Esophagus muscularis mucosa (tissue), 4 donors: ENCODE results near the gene AKAP17A. TPM values are rescaled to one million over a fixed set of nuclear protein-coding genes. Genes with fewer than 3 reads are reported as not detected.

Source experiments
- DNase-seq: peaks from one replicate; pipeline ENCODE4 v3.0.0-alpha.2; 2017; ENCODE audit errors: extremely low spot score
- H3K27ac ChIP-seq, 4 donors: fragments of 200-600 bp; sonication (generic); replicated peaks in 1 of 4; 1 replicate in 3 of 4; 2 replicates in 1 of 4; pipeline ENCODE4 v1.5.1; 2016 to 2019; ENCODE audit warnings: mild to moderate bottlenecking in 1 of 4
- H3K27me3 ChIP-seq, 4 donors: fragments of 200-600 bp; sonication (generic); one replicate each; pipeline versions ENCODE4 v1.5.1 to v1.6.0; 2016 to 2019
- H3K36me3 ChIP-seq, 4 donors: fragments of 200-600 bp; sonication (generic); one replicate each; pipeline ENCODE4 v1.5.1; 2016 to 2019
- H3K4me1 ChIP-seq, 4 donors: fragments of 200-600 bp; sonication (generic); one replicate each; pipeline ENCODE4 v1.5.1; 2016 to 2019
- H3K4me3 ChIP-seq, 4 donors: fragments of 200-600 bp; sonication (generic); 1 replicate in 2 of 4; 2 replicates in 2 of 4; pipeline ENCODE4 v1.5.1; 2016 to 2019; ENCODE audit warnings: mild to moderate bottlenecking in 4 of 4, moderate library complexity in 1 of 4
- H3K9me3 ChIP-seq, 4 donors: fragments of 200-600 bp; sonication (generic); 1 replicate in 3 of 4; 2 replicates in 1 of 4; pipeline ENCODE4 v1.5.1; 2016 to 2019
- CTCF ChIP-seq, 3 experiments: fragments of 200-600 bp in 2 of 3; fragments of 450-650 bp in 1 of 3; sonication (generic) in 2 of 3; IDR thresholded peaks; one replicate each; pipeline ENCODE4 v1.5.1; 2017 to 2019; ENCODE audit warnings: antibody characterized with exemption in 3 of 3, mild to moderate bottlenecking in 2 of 3, moderate library complexity in 1 of 3
- EP300 ChIP-seq: sonication (generic); formaldehyde crosslinking; IDR thresholded peaks from one replicate; pipeline ENCODE4 v1.6.1; 2017; ENCODE audit warnings: antibody characterized with exemption
- POLR2A ChIP-seq: fragments of 450-650 bp; IDR thresholded peaks from one replicate; pipeline ENCODE4 v1.6.1; 2017; ENCODE audit warnings: antibody characterized with exemption, moderate library complexity, mild to moderate bottlenecking, low read depth
- POLR2AphosphoS5 ChIP-seq, 2 donors: sonication (generic); formaldehyde crosslinking; IDR thresholded peaks; one replicate each; pipeline ENCODE4 v1.6.1; 2017; ENCODE audit warnings: antibody characterized with exemption in 2 of 2
- WGBS: methylation state at CpG from one replicate; pipeline ENCODE4 v1.1.5; 2018; 5-methylcytosine and 5-hydroxymethylcytosine counted together
- intact Hi-C: fragments of 100-400 bp; cut with DNase I; formaldehyde crosslinking; loops from one replicate; pipeline ENCODE4 v1.15.1; 2023
- total RNA-seq, 4 donors: library from RNA; depleted of rRNA; stranded (reverse); fragments of >200 nt; gene quantifications; one replicate each; pipeline versions ENCODE4 v1.1.0 to v1.2.1, GENCODE V29; 2016

The AKAP17A gene
- total RNA-seq, 4 donors from 2014 or later, result 23.4 to 36.8 (median 31.0) TPM

GRCh38 chrX:1593286-1594271, 2.2 kb downstream of the AKAP17A start:
- H3K4me3 ChIP-seq, result peak overlapping the region; percentile 72 to 95 (median 91)

DNA sequence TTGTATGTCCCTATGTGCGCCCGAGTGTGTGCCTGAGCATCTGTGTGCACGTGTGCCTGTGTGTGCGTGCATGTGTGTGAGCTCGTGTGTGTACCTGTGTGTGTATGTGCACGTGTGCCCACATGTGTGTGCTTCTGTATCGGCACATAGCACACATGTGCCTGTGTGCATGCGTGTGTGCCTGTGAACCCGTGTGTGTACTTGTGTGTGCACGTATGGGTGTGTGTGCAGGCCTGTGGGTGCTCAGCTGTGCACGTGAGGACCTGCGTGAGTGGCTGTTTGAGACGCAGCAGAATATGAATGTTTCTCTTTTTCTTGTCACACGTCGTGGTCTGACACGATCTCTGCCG, 4.3 kb downstream of the AKAP17A start:
- DNase-seq, result no peak
- Histone ChIP-seq H3K4me3 (no peak overlapping the region), H3K9me3 (no peaks in the 10 kb centered on the region), H3K27ac (no peak overlapping the region), H3K36me3 (peaks cover 56 to 73% (median 72%) of the 10 kb centered on the region in 4 donors), H3K4me1 (peaks cover 14 to 40% (median 30%) of the 10 kb centered on the region in 4 donors), H3K27me3 (no peaks in the 10 kb centered on the region)
- 95% methylated on average over 17 of the region's 17 CpGs for WGBS
- no peak for TF ChIP-seq POLR2AphosphoS5 (IDR thresholded peaks at IDR 0.05)
- no peak for TF ChIP-seq EP300
- TF ChIP-seq CTCF (IDR thresholded peaks at IDR 0.05), result no peak
- no peak for TF ChIP-seq POLR2A
- intact Hi-C loops, result loop anchor here (10.0 kb wide), 1 partner anchor 899 kb away; no protein-coding TSS in a partner anchor

More at GRCh38 chrX:1593286-1594271, 2.2 kb downstream of the AKAP17A start:
- no peak for DNase-seq
- WGBS, result 90% methylated on average over 20 of the region's 60 CpGs
- Histone ChIP-seq H3K4me1 (peaks cover 14 to 40% (median 30%) of the 10 kb centered on the region in 4 donors), H3K9me3 (no peaks in the 10 kb centered on the region), H3K27me3 (no peaks in the 10 kb centered on the region), H3K36me3 (peaks cover 35 to 52% (median 51%) of the 10 kb centered on the region in 4 donors), H3K27ac (no peak overlapping the region)
- intact Hi-C loops, result loop anchor here (5.0 to 10.0 kb wide), 2 partner anchors 141 to 901 kb away; partner anchors contain the start of gene ASMTL
- TF ChIP-seq CTCF (IDR thresholded peaks at IDR 0.05) (no peak), EP300 (no peak), POLR2AphosphoS5 (IDR thresholded peaks at IDR 0.05) (no peak), POLR2A (no peak)

DNA sequence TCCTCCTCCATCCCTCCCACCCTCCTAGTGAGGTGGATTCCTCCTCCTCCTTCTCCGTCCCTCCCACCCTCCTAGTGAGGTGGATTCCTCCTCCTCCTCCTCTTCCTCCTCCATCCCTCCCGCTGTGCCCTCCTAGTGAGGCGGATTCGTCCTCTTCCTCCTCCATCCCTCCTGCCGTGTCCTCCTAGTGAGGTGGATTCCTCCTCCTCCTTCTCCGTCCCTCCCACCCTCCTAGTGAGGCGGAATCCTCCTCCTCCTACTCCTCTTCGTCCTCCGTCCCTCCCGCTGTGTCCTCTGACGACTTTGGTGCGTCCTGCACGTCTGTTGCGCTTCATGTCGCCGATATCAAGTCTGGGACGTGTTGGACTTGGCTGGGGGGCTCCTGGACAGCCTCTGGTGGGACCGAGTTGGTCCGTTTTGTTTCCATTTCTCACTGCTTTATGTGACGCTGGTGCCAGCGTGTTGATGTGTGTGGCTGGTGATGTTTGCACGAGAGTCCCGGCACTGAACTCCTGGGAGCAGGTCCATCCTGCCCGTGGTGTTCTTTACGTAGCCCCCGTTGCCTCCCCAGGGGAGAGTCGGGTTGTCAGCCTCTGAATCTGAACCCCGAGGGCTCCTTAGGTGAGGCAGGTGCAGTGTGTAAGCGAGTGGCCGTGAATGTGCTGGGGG, 5.4 kb downstream of the AKAP17A start:
- 86% methylated on average over 26 of the region's 30 CpGs for WGBS
- peaks cover 14 to 37% (median 30%) of the 10 kb centered on the region in 4 donors for H3K4me1 ChIP-seq
- no peak overlapping the region for H3K4me3 ChIP-seq
- TF ChIP-seq EP300, result no peak
- TF ChIP-seq CTCF (IDR thresholded peaks at IDR 0.05), result no peak
- no peak for TF ChIP-seq POLR2AphosphoS5 (IDR thresholded peaks at IDR 0.05)
- TF ChIP-seq POLR2A, result no peak
- H3K27ac ChIP-seq, result no peak overlapping the region
- intact Hi-C loops, result loop anchor here (10.0 kb wide), 1 partner anchor 898 kb away; no protein-coding TSS in a partner anchor
- H3K27me3 ChIP-seq, result no peaks in the 10 kb centered on the region
- H3K36me3 ChIP-seq, result peaks cover 67 to 85% (median 83%) of the 10 kb centered on the region in 4 donors
- no peak for DNase-seq
- H3K9me3 ChIP-seq, result no peaks in the 10 kb centered on the region

GRCh38 chrX:1597345-1598020, 6.1 kb downstream of the AKAP17A start:
- no peaks in the 10 kb centered on the region for H3K9me3 ChIP-seq
- H3K4me1 ChIP-seq, result peaks cover 13 to 32% (median 24%) of the 10 kb centered on the region in 4 donors
- no peaks in the 10 kb centered on the region for H3K27me3 ChIP-seq
- no peak overlapping the region for H3K4me3 ChIP-seq
- WGBS, result no CpG with 5 or more reads among the region's 25 CpGs
- intact Hi-C loops, result loop anchor here (10.0 kb wide), 1 partner anchor 897 kb away; no protein-coding TSS in a partner anchor
- TF ChIP-seq EP300 (no peak), POLR2AphosphoS5 (IDR thresholded peaks at IDR 0.05) (no peak), POLR2A (no peak), CTCF (IDR thresholded peaks at IDR 0.05) (no peak)
- no peak overlapping the region for H3K27ac ChIP-seq
- H3K36me3 ChIP-seq, result peaks cover 74 to 91% (median 90%) of the 10 kb centered on the region in 4 donors
- DNase-seq, result no peak
